Pancreas (tissue), 10 donors: Measurements from ENCODE around the gene UGT1A7. TPM values are rescaled to one million over a fixed set of nuclear protein-coding genes. Genes with fewer than 3 reads are reported as not detected.

Experiments used
- ATAC-seq, 4 donors: fragments of 200-7000 bp; cut with Tn5 transposase; one replicate each; pipeline versions ENCODE4 v1.8.0 to v1.9.1; 2020; ENCODE audit warnings: mild to moderate bottlenecking in 4 of 4, moderate library complexity in 4 of 4
- DNase-seq, 6 donors: peaks; one replicate each; pipeline ENCODE4 v3.0.0-alpha.2; 2020
- FAIRE-seq: peaks from 2 replicates; lab custom pipeline; 2012; peaks lifted over from hg19 to GRCh38; lab: Jason Lieb, UNC
- H3K27ac ChIP-seq, 4 donors: fragments of 200-600 bp; sonication (generic); 1 replicate in 3 of 4; 2 replicates in 1 of 4; pipeline versions ENCODE4 v1.5.0 to v1.8.0; 2020
- H3K27me3 ChIP-seq, 4 donors: fragments of 200-600 bp; one replicate each; pipeline ENCODE4 v1.8.0; 2021
- H3K36me3 ChIP-seq, 3 donors: fragments of 200-600 bp; sonication (generic) in 1 of 3; one replicate each; pipeline versions ENCODE4 v1.5.0 to v1.8.0; 2020 to 2021
- H3K4me1 ChIP-seq, 3 donors: fragments of 200-600 bp; one replicate each; pipeline ENCODE4 v1.8.0; 2021
- H3K4me3 ChIP-seq, 4 donors: fragments of 200-600 bp; sonication (generic) in 2 of 4; one replicate each; pipeline versions ENCODE4 v1.5.0 to v1.8.0; 2020 to 2021
- H3K9me3 ChIP-seq, 4 donors: fragments of 200-600 bp; one replicate each; pipeline ENCODE4 v1.8.0; 2021
- CTCF ChIP-seq, 4 donors: fragments of 200-600 bp; sonication (generic) in 3 of 4; IDR thresholded peaks; one replicate each; pipeline versions ENCODE4 v1.5.0 to v1.8.0; 2021; ENCODE audit warnings: antibody characterized with exemption in 4 of 4
- WGBS, 2 donors: extraction: QIAGEN DNeasy Blood & Tissue Kit; methylation state at CpG; one replicate each; pipeline ENCODE4 v1.1.7; 2013; 5-methylcytosine and 5-hydroxymethylcytosine counted together
- intact Hi-C, 3 donors: fragments of 100-400 bp; cut with DNase I; formaldehyde crosslinking; loops; one replicate each; pipeline versions ENCODE4 v1.11.1 to v1.14.2; 2022
- polyA plus RNA-seq, 2 donors: library from polyadenylated mRNA; stranded (reverse); fragments of 200-250 nt; gene quantifications; one replicate each; pipeline ENCODE4 v1.2.3, GENCODE V29; 2013
- total RNA-seq, 6 donors: library from RNA; stranded (reverse); fragmentation: NEBNext Ultra II Directional in 4 of 6; extraction: Animal tissue kit (Norgen Biotek cat#: 25700) in 4 of 6; gene quantifications; one replicate each; pipeline versions ENCODE4 v1.2.1 to v1.2.4, GENCODE V29; 2021 to 2023
- donor health status: healthy with polysubstance abuse.
- donor health status: DM: no; HTN: no; CAD: no; lungs with moderate emphysema.
- donor health status: DM: no; HTN: no; CAD: no.
- donor health status: control.
- donor health status: control.
- donor health status: Bipolar disorder and iron deficiency.
- donor health status: DM: yes; HTN: yes; CAD: no.
- donor health status: DM: no; HTN: no; CAD: no.
- donor health status: DM: no; HTN: no; CAD: no.
- donor health status: DM: yes; HTN: yes; CAD: no.

UGT1A7 gene
- total and polyA plus RNA-seq, 8 donors: not detected

GRCh38 chr2:233821709-233822100 is 140.0 kb downstream of the UGT1A7 start:
- Histone ChIP-seq H3K9me3 (no peaks in the 10 kb centered on the region), H3K27ac (no peak overlapping the region), H3K27me3 (no peaks in the 10 kb centered on the region), H3K4me3 (no peak overlapping the region), H3K36me3 (no peaks in the 10 kb centered on the region), H3K4me1 (no peaks in the 10 kb centered on the region)
- ATAC-seq (no peak), DNase-seq (peak in 1 of 6 donors; percentile 8), FAIRE-seq (no peak)
- intact Hi-C loops: no loop called here
- no peak for TF ChIP-seq CTCF (IDR thresholded peaks at IDR 0.05)
- WGBS, 2 donors: 73 to 88% methylated on average over 8 of the region's 8 CpGs

- FAIRE-seq (no peak), ATAC-seq (no peak), DNase-seq (peak in 2 of 6 donors; percentile 7 to 38)
- WGBS, 2 donors: 72 to 89% methylated on average over 21 of the region's 21 CpGs
- Histone ChIP-seq H3K27ac (no peak overlapping the region), H3K27me3 (no peaks in the 10 kb centered on the region), H3K4me1 (no peaks in the 10 kb centered on the region), H3K36me3 (no peaks in the 10 kb centered on the region), H3K4me3 (no peak overlapping the region), H3K9me3 (no peaks in the 10 kb centered on the region)
- TF ChIP-seq CTCF (IDR thresholded peaks at IDR 0.05): no peak
- intact Hi-C loops: no loop called here
Observed at GRCh38 chr2:233822101-233822771, 140.5 kb downstream of the UGT1A7 start.

Other genes with a start within 250 kb of the UGT1A7 start
- 10 to 100 TPM; 17.2 to 33.3 (median 22.1) TPM for gene USP40, start 115.1 kb upstream of the UGT1A7 start, total RNA-seq
- gene USP40, start 115.1 kb upstream of the UGT1A7 start, polyA plus RNA-seq: 10 to 100 TPM; 34.5 to 34.7 TPM
- gene UGT1A8, start 64.3 kb upstream of the UGT1A7 start, total RNA-seq: under 1 TPM in 1 of 6 donors, not detected in 5; 0.12 TPM
- not detected for gene UGT1A8, start 64.3 kb upstream of the UGT1A7 start, polyA plus RNA-seq
- under 1 TPM in 1 of 6 donors, not detected in 5; 0.09 TPM for gene UGT1A10, start 45.5 kb upstream of the UGT1A7 start, total RNA-seq
- gene UGT1A10, start 45.5 kb upstream of the UGT1A7 start, polyA plus RNA-seq: not detected
- under 1 TPM in 1 of 6 donors, not detected in 5; 0.09 TPM for gene UGT1A9, start 10.0 kb upstream of the UGT1A7 start, total RNA-seq
- not detected for gene UGT1A9, start 10.0 kb upstream of the UGT1A7 start, polyA plus RNA-seq
- gene UGT1A6, start 11.0 kb downstream of the UGT1A7 start, total RNA-seq: under 1 TPM in 1 of 6 donors, not detected in 5; 0.69 TPM
- under 1 TPM in 1 of 2 donors, not detected in 1; 0.05 TPM for gene UGT1A6, start 11.0 kb downstream of the UGT1A7 start, polyA plus RNA-seq
- not detected for gene UGT1A5, start 31.0 kb downstream of the UGT1A7 start, total RNA-seq
- not detected for gene UGT1A5, start 31.0 kb downstream of the UGT1A7 start, polyA plus RNA-seq
- gene UGT1A4, start 36.8 kb downstream of the UGT1A7 start, total RNA-seq: under 1 TPM in 1 of 6 donors, not detected in 5; 0.19 TPM
- not detected for gene UGT1A4, start 36.8 kb downstream of the UGT1A7 start, polyA plus RNA-seq
- not detected for gene UGT1A3, start 47.1 kb downstream of the UGT1A7 start, total RNA-seq
- gene UGT1A3, start 47.1 kb downstream of the UGT1A7 start, polyA plus RNA-seq: not detected
- gene UGT1A1, start 78.4 kb downstream of the UGT1A7 start, total RNA-seq: under 1 TPM in 1 of 6 donors, not detected in 5; 0.28 TPM
- not detected for gene UGT1A1, start 78.4 kb downstream of the UGT1A7 start, polyA plus RNA-seq
- not detected for gene MROH2A, start 96.4 kb downstream of the UGT1A7 start, total RNA-seq
- not detected for gene MROH2A, start 96.4 kb downstream of the UGT1A7 start, polyA plus RNA-seq
- gene HJURP, start 172.6 kb downstream of the UGT1A7 start, total RNA-seq: 1 to 10 TPM in 1 of 6 donors, under 1 TPM in 2, not detected in 3; 0.47 to 1.2 (median 0.58) TPM
- under 1 TPM; 0.16 to 0.34 TPM for gene HJURP, start 172.6 kb downstream of the UGT1A7 start, polyA plus RNA-seq
- under 1 TPM in 5 of 6 donors, not detected in 1; 0.09 to 1.00 (median 0.32) TPM for gene TRPM8, start 235.5 kb downstream of the UGT1A7 start, total RNA-seq
- gene TRPM8, start 235.5 kb downstream of the UGT1A7 start, polyA plus RNA-seq: under 1 TPM; 0.08 to 0.23 TPM